B cell (primary cell): ENCODE results near the gene SLC12A3.

ENCODE experiments used
- EZH2 ChIP-seq: IDR thresholded peaks from 2 replicates; pipeline ENCODE4 v1.6.1; 2012; ENCODE audit warnings: borderline replicate concordance, low read depth, mild to moderate bottlenecking, moderate library complexity, low read length; ENCODE audit not compliant: insufficient read depth, poor library complexity, severe bottlenecking
- TF ChIP-seq, protein P1 (sequence below): fragments of 200-600 bp; IDR thresholded peaks from one replicate; pipeline ENCODE4 v1.8.0; 2022; ENCODE audit warnings: antibody characterized with exemption, mild to moderate bottlenecking

DNA sequence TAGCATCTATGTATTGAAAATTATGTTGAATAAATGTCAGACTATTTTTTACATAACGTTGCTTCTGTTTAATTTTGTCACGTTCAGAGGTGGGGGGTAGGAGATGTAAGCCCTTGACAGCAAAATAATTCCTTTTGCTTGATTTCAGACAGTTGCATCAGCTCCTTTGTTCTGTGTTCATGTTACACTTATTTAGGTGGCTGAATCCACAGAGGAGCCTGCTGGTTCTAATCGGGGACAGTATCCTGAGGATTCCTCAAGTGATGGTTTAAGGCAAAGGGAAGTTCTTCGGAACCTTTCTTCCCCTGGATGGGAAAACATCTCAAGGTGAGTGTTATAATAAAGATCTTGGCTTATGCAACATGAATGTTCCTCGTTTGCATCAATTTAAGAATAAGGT is 71.5 kb downstream of the SLC12A3 start:
- TF ChIP-seq, protein P1, sequence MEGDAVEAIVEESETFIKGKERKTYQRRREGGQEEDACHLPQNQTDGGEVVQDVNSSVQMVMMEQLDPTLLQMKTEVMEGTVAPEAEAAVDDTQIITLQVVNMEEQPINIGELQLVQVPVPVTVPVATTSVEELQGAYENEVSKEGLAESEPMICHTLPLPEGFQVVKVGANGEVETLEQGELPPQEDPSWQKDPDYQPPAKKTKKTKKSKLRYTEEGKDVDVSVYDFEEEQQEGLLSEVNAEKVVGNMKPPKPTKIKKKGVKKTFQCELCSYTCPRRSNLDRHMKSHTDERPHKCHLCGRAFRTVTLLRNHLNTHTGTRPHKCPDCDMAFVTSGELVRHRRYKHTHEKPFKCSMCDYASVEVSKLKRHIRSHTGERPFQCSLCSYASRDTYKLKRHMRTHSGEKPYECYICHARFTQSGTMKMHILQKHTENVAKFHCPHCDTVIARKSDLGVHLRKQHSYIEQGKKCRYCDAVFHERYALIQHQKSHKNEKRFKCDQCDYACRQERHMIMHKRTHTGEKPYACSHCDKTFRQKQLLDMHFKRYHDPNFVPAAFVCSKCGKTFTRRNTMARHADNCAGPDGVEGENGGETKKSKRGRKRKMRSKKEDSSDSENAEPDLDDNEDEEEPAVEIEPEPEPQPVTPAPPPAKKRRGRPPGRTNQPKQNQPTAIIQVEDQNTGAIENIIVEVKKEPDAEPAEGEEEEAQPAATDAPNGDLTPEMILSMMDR = no peak
- TF ChIP-seq EZH2 = no peak
